Activated CD8-positive, alpha-beta memory T cell treated with anti-CD3 and anti-CD28 coated beads, Interleukin-2, amount 50 U/mL, for 1 hour (primary cell): ENCODE data around the gene MKNK2.
"Not testable (repeated sequence)": the region's sequence is repeated elsewhere in the genome, so short reads cannot be mapped to it uniquely, and the experiment has no call there.

Source experiments
- DNase-seq: peaks from one replicate; pipeline ENCODE4 v3.0.0-alpha.2; 2020; ENCODE audit errors: extremely low read depth

The MKNK2 gene

DNA sequence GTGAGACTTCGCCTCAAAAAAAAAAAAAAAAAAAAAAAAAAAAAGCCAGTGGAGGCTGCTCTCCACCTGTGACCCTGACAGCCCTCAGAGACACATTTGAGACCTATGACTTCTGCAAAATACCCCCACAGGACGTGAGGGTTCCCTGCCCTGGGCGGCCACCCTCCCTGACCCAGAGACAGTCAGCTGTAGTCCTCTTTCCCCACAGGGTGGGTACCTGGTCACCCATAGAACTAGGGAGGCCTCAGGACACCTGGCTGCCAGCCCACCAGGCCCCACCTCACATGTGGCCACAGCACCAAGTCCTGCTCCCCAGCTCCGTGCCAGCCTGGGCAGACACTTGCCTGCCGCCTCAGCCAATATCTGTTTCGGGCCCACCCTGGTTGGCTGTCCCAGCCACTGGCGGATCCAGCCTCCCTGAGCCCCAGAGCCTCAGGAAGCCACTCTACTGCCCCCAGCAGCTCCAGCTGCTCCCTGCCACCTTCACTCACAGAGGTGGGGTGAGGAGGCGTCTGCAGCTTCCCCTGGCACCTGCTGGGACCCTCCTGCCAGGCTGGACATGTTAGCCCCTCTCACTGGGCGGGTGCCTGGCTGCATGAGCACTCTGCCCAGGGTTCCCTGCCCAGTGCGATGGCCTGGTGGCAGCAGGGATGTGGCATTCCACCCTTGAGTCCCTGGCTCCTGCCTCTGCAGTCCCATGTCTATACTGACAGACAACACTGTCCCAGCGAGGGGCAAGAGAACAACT, 6.9 kb downstream of the MKNK2 start:
- DNase-seq: no peak

DNA sequence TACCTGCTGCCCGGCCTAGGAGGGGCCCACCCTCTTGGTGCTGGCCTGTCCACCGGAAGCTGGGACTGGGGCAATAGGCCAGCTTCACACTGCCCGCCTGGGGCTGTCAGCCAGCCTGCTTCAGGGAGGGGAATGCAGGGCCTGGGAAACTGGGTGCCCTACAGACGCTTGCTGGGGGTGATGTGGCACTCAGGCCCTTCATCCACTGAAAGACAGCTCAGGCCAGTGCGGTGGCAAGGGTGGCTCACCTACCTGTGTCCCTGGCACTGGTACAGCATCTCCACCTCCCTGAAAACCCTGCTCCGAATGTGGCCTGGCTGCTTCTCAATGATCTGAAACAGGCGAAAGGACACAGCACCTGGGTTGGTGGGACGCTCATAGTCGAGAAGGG, 7.8 kb downstream of the MKNK2 start:
- no peak for DNase-seq

DNA sequence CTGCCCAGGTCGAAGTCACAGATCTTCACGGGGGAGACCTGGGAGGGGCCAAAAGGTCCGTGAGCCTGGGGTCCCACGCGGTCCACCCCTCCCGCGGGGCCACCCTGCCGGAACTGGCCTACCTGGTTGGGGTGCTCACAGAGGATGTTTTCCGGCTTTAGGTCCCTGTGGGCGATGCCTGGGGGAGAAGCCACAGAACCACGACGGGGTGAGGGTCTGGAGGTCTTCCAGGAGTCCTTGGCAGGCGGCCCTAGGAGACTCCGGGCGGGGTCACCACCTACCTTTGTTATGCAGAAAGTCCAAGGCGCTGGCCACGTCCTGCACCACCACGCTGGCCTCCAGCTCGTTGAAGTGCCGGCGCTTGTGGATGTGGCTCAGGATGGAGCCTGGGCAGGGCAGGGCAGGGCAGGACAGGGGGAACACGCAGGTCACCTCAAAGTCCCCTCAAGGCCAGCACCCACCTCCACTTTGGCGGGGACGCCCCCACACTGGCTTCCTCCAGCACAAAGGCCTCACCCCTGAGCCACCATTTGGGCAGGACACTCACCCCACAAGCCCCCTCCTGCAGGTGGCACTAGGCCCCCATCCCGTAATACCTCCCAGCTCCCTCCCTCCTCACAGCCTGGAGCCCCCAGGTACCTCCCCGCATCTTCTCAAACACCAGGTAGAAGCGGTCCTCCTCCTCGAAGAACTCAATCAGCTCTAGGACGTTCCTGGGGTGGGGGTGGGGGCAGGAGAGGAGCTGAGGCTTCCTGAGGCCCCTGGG, 8.4 kb downstream of the MKNK2 start:
- no peak for DNase-seq

GRCh38 chr19:2041683-2042484, 9.2 kb downstream of the MKNK2 start:
- peak; percentile 96 for DNase-seq

- DNase-seq: no peak
Measured at GRCh38 chr19:2041433-2041682, 9.7 kb downstream of the MKNK2 start.

GRCh38 chr19:2040647-2041432, 10.2 kb downstream of the MKNK2 start:
- no peak for DNase-seq

DNA sequence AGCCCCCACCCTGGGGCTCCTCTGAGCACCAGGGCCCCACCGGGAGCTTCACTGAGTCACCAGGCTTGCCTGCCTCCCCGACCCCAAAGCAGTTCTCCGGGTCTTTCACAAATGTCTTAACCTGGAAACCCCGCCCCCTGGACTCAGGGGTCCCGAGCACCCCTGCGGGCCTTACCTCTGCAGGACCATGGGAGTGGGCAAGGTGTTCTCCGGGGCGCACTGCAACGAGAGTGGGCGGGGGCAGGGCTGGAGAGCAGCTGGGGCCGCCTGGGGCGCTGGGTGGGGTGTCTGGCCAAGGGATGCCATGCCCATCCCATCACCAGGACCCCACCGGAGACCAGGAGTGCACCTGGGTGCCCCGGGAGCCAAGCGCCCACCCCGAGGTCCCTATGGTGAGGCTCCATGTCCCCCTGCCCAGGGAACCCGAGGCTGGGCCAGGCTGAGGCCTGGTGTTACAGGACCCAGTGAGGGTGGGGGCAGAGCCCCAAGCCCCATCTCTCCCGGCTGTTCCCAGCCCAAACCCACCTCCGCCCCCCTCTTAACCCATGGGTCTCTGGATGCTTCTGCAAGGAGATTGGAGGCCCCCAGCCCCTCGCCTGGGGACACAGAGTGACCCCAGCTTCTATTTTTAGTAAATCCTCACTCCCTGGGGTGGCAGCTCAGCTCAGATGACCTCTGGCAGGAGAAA, 10.9 kb downstream of the MKNK2 start:
- DNase-seq: no peak

GRCh38 chr19:2039089-2039958, 11.7 kb downstream of the MKNK2 start:
- DNase-seq: no peak

DNA sequence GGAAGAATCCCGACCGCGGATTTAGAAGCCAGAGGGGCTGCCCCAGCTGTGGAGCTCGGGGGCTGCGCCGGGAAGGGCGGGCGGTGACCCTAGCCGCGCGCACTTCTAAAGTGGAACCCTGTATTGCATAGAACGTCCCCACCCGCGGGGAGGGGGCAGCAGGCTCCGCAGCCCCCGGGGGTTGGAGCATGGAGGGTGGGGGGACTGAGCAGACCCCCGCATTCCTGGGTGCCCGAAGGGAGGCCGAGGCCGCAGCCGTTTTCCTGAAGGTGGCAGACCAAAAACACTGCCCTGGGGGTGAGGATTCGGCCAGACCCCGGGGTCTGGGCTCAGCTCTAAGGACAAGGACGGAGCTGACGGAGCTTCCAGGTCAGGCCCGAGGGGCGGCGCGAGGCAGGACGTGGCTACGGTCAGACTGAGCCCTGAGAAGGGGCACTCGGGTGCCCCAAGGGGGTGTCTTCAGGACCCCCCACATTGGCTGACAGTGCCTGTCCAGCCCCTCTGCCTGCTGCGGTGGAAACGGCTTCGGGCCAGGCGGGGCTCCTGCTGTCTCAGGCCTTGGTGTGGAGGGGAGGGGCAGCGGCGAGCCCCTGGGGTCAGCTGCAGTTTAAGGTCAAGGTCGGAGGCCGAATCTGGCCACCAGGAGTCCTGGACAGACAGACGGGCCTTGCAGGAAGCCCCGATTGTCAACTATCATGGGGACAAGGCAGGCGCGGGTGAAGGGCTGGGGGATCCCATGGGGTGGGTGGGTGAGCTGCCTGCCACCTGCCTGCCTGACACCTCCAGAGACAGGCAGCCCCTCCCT, 12.6 kb downstream of the MKNK2 start:
- DNase-seq: no peak

DNA sequence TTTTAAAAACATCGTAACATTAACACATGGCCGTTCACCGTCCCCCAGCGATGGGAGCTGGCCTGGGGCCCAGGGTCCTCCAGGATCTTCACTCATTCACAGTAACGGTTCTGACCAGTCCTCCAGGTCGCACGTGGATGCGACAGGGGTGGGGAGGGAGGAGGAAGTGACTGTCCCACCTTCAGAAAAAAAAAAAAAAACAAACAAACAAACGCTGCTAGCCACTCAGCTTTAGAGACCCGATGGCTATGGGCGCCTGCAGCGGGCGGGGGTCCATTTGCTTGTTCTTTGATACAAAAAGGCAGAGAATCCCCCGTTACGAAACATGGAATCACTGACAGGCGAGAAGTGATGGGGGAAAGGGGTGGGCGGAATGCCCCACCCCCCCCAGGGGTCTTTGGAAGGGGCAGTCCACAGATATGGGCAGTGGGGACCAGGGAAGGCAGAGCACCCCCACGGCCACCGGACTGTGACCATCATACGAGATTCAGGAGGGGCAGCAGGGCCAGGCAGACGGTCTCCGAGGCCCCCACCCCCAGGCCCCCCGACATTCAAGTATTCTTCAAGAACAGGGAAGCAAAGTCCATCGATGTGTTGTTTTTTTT, 13.3 kb downstream of the MKNK2 start:
- DNase-seq: no peak

GRCh38 chr19:2036424-2036823, 14.6 kb downstream of the MKNK2 start:
- no peak for DNase-seq

GRCh38 chr19:2035590-2035991, 15.5 kb downstream of the MKNK2 start:
- no peak for DNase-seq

- DNase-seq: no peak
Measured at GRCh38 chr19:2034729-2035589, 16.1 kb downstream of the MKNK2 start.

DNA sequence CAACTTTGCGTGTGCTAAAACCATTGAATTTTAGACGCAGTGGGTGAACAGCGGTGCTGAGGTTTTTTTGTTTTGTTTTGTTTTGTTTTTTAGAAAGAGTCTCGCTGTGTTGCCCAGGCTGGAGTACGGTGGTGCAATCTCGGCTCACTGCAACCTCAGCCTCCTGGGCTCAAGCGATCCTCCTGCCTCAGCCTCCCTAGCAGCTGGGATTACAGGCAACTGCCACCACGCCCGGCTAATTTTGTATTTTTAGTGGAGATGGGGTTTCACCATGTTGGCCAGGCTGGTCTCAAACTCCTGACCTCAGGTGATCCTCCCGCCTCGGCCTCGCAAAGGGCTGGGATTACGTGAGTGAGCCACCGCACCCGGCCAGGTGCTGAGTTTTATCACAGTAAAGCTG, 16.8 kb downstream of the MKNK2 start:
- not testable (repeated sequence) for DNase-seq

DNA sequence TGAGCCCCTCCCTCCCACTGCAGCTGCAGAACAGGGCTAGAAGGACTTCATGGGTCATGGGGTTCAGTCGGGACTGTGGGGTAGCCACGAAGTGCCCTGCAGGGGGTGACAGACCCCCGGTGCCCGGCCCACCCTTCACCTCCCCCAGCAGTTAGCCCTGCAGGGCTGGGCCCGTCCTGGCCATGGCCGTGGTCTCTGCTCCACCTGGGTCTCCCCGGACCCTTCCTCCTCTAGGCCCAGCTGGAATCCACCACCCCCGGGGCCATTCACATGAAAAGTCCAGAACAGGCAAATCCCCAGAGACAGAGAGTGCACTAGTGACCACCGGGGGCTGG, 17.3 kb downstream of the MKNK2 start:
- DNase-seq: no peak

DNA sequence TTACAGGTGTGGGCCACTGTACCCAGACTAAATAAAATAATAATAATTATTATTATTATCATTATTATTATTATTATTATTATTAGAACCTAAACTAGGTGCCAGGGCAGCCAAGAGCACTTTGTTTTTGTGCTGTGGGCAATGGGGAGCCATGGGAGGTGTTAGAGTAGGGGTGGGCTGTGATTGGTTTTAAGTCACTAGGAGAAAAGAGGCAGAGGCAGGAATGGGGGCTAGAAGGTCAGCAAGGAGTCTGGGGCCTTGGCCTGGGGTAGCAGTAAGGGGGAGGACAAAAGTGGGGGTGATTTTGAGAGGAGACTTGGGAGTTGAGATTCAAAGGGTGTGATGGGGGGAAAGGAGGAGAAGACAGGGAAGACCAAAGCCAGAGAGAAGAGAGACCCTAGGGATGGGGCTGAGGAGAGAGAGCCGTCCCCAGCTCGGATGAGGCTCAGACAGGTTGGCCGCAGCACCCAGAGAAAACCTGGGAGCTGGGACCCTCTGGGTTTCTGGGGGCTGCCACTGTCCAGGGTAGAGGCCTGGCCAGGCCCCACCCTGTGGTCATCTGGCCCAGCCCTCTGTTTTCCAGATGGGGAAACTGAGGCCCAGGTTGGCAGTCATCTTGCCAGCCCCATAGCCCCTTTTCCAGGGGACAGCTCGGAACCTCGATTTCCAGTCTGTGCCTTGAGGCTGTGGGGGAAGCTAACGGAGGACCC, 17.8 kb downstream of the MKNK2 start:
- no peak for DNase-seq

DNA sequence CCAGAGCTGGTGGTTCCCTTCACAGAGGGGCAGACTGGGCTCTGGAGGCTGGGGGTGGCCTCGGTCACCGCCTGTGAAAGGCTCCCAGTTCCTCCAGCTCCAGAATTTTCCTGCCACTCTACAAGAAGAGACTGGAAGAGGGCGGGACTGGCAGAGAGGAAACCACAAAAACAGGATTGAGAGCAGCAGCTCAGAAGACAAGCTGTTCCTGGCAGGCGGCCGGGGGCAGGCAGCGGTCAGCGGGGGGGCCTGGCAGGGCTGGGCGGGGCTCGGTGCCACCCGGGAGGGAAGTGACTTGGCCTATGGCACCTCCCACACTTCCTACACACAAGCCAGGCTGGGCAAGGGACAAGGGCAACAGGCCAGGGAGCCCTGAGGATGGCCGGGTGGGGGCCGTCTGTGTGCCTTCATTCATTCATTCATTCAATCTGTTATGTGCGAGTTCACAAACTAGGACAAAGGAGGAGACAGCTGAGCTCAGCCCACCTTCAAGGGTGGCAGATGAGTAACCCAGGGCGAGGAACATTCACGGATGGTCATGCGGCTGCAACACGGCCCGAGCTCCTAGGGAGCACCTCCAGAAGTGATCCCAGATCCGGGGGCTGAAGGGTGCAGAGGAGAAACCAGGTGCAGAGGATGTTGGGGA, 18.6 kb downstream of the MKNK2 start:
- no peak for DNase-seq
